ENCODE results near the gene SMYD3. TPM values are rescaled to one million over a fixed set of nuclear protein-coding genes. Genes with fewer than 3 reads are reported as not detected.

SMYD3 gene
- total RNA-seq, 4 donors from 2014 or later, result 33.7 to 105 (median 51.4) TPM

DNA sequence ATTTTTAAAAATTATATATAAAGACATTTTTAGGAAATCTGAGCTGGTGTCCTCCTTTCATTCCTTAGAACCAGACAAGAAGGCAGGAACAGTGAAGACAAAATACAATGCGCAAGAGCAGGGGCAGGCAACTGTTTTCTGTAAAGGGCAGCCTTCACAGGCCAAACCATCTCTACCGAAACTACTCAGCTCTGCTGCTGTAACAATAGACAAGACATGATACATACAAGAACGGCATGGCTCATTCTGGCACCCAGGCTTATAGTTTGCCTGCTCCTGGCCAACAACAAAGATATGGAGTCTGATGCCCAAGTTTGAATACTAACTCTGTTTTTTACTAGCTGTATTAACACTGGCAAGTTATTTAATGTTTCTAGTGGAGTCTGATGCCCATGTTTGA lies 232.0 kb downstream of the SMYD3 start:
- intact Hi-C loops (cut with DNase I), result no loop called here
- Histone ChIP-seq H3K4me1 (no peaks in the 10 kb centered on the region), H3K9me3 (no peaks in the 10 kb centered on the region), H3K4me3 (replicated peaks in 1 of 3) (no peak overlapping the region), H3K27ac (no peak overlapping the region), H3K36me3 (no peaks in the 10 kb centered on the region), H3K27me3 (no peaks in the 10 kb centered on the region)
- TF ChIP-seq CTCF (IDR thresholded peaks at IDR 0.05) (no peak), POLR2A (IDR thresholded peaks at IDR 0.05) (no peak)
- DNase-seq, result no peak
- 96% methylated on average over 3 of the region's 3 CpGs for WGBS, 2 donors

DNA sequence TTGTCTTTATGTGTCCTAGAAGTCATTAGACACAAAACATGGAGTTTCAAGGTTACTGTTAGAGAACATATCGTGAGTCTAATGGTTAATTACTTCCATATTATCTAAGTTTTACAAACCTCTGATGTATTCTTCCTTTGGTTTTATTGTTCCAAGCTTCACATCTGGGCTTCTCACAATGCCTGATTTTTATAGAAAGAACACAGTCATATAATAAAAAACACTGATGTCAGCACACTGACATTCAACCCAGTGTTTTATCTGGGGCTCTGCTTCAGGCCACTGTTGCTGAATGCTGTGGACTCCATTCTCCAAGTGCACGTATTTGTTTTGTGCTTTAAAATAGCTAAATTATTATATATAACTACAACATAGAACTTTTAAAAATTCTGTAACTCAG lies 232.9 kb downstream of the SMYD3 start:
- Histone ChIP-seq H3K9me3 (no peaks in the 10 kb centered on the region), H3K27ac (no peak overlapping the region), H3K4me3 (replicated peaks in 1 of 3) (no peak overlapping the region), H3K36me3 (no peaks in the 10 kb centered on the region), H3K4me1 (no peaks in the 10 kb centered on the region), H3K27me3 (no peaks in the 10 kb centered on the region)
- TF ChIP-seq CTCF (IDR thresholded peaks at IDR 0.05), result no peak
- TF ChIP-seq POLR2A (IDR thresholded peaks at IDR 0.05), result no peak
- intact Hi-C loops (cut with DNase I), result no loop called here
- no peak for DNase-seq
- WGBS, 2 donors, result 88 to 90% methylated on average over 2 of the region's 2 CpGs

DNA sequence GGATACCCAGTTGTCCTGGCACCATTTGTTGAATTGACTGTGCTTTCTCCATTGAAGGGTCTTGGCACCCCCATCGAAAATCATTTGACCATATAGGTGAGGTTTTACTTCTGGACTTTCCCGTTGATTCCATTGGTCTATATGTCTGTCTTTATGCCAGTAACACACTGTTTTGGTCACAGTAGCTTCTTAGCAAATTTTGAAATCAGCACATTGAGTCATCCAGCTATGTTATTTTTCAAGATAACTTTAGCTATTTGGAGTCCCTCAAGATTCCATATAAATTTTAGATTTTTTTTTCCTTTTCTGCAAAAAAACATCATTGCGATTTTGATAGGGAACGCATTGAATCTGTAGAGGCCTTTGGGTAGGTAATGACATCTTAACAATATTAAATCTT lies 235.6 kb downstream of the SMYD3 start:
- no peaks in the 10 kb centered on the region for H3K4me1 ChIP-seq
- no peak overlapping the region for H3K27ac ChIP-seq
- DNase-seq, result no peak
- WGBS, 2 donors, result 97 to 99% methylated on average over 4 of the region's 4 CpGs
- no peak for TF ChIP-seq CTCF (IDR thresholded peaks at IDR 0.05)
- TF ChIP-seq POLR2A (IDR thresholded peaks at IDR 0.05), result no peak
- no peak overlapping the region for H3K4me3 ChIP-seq (replicated peaks in 1 of 3)
- H3K9me3 ChIP-seq, result no peaks in the 10 kb centered on the region
- no peaks in the 10 kb centered on the region for H3K27me3 ChIP-seq
- intact Hi-C loops (cut with DNase I), result no loop called here
- no peaks in the 10 kb centered on the region for H3K36me3 ChIP-seq

DNA sequence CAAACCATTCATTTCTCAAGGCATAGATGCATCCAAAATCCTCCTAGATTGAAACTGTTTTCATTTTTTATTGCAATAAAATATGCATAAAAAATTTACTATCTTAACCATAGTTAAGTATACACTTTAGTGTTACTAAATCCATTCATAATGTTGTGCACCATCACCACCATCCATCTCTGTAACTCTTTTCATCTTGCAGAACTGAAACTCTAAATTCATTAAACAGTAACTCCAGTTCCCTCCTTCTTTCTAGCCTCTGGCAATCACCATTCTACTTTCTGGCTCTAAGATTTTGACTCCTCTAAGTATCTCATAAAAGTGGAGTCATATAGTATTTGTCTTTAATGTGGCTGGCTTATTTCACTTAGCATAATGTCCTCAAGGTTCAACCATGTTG lies 236.8 kb downstream of the SMYD3 start:
- H3K36me3 ChIP-seq, result no peaks in the 10 kb centered on the region
- TF ChIP-seq POLR2A (IDR thresholded peaks at IDR 0.05) (no peak), CTCF (IDR thresholded peaks at IDR 0.05) (no peak)
- DNase-seq, result no peak
- no peaks in the 10 kb centered on the region for H3K27me3 ChIP-seq
- H3K4me1 ChIP-seq, result no peaks in the 10 kb centered on the region
- intact Hi-C loops (cut with DNase I), result no loop called here
- no peak overlapping the region for H3K4me3 ChIP-seq (replicated peaks in 1 of 3)
- no peaks in the 10 kb centered on the region for H3K9me3 ChIP-seq
- no peak overlapping the region for H3K27ac ChIP-seq

DNA sequence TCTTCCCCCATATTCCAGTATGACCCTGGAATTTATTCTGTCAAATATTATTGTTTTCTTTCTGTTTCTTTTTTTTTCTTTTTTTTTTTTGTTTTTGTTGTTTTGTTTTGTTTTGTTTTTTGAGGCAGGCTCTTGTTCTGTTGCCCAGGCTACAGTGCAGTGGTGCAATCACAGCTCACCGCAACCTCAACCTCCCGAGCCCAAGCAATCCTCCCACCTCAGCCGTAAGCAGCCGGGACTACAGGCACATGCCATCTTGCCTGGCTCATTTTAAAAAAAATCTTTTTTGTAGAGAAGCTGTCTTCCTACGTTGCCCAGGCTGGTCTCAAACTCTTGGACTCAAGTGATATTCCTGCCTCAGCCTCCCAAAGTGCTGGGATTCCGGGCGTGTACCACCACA lies 237.6 kb downstream of the SMYD3 start:
- Histone ChIP-seq H3K36me3 (no peaks in the 10 kb centered on the region), H3K9me3 (no peaks in the 10 kb centered on the region), H3K27ac (no peak overlapping the region), H3K4me3 (replicated peaks in 1 of 3) (no peak overlapping the region), H3K4me1 (no peaks in the 10 kb centered on the region), H3K27me3 (no peaks in the 10 kb centered on the region)
- intact Hi-C loops (cut with DNase I), result no loop called here
- no peak for TF ChIP-seq POLR2A (IDR thresholded peaks at IDR 0.05)
- TF ChIP-seq CTCF (IDR thresholded peaks at IDR 0.05), result no peak
- WGBS, 2 donors, result 93 to 99% methylated on average over 7 of the region's 7 CpGs
- no peak for DNase-seq
